GM13977 (cell line): ENCODE measurements around the gene MYO9A.

Experiments
- DNase-seq: peaks from one replicate; pipeline ENCODE4 v3.0.0; 2012; ENCODE audit warnings: low spot score
- CTCF ChIP-seq: IDR thresholded peaks from 2 replicates; pipeline ENCODE4 v1.5.1; 2012; ENCODE audit warnings: mild to moderate bottlenecking, control low read depth; ENCODE audit not compliant: insufficient read depth; ENCODE audit errors: extremely low read depth, missing control alignments
- in situ Hi-C: fragments of 300-500 bp; cut with MboI; formaldehyde crosslinking; loops from one replicate; pipeline ENCODE4 v1.12.0; 2022; ENCODE audit warnings: low sequenced_read_pairs, low pct_unique_long_range_greater_than_20kb, mixed read lengths, inconsistent platforms; ENCODE audit not compliant: unreplicated experiment

MYO9A gene

GRCh38 chr15:71975816-71976150 lies 142.2 kb downstream of the MYO9A start:
- TF ChIP-seq CTCF = no peak
- in situ Hi-C loops = no loop called here

GRCh38 chr15:71974211-71974610 lies 143.7 kb downstream of the MYO9A start:
- in situ Hi-C loops = no loop called here
- no peak for TF ChIP-seq CTCF
- DNase-seq = no peak

More at GRCh38 chr15:71975816-71976150, 142.2 kb downstream of the MYO9A start:
- no peak for DNase-seq

- in situ Hi-C loops = no loop called here
- TF ChIP-seq CTCF = no peak
- DNase-seq = no peak
Observed at GRCh38 chr15:71973366-71973765, 144.6 kb downstream of the MYO9A start.

- in situ Hi-C loops = no loop called here
- DNase-seq = no peak
- TF ChIP-seq CTCF = no peak
Observed at GRCh38 chr15:71971905-71972304, 146.0 kb downstream of the MYO9A start.

- DNase-seq = no peak
- in situ Hi-C loops = no loop called here
- no peak for TF ChIP-seq CTCF
Observed at GRCh38 chr15:71970435-71970834, 147.5 kb downstream of the MYO9A start.

- in situ Hi-C loops = no loop called here
- no peak for TF ChIP-seq CTCF
- DNase-seq = no peak
Observed at GRCh38 chr15:71962537-71962936, 155.4 kb downstream of the MYO9A start.

GRCh38 chr15:71957026-71957425 lies 160.9 kb downstream of the MYO9A start:
- in situ Hi-C loops = no loop called here
- no peak for TF ChIP-seq CTCF

More at GRCh38 chr15:71957026-71957425, 160.9 kb downstream of the MYO9A start:
- no peak for DNase-seq
